Stimulated activated CD8-positive, alpha-beta memory T cell treated with anti-CD3 and anti-CD28 coated beads, Interleukin-12 subunit alpha, Interleukin-12 subunit beta, amount 100 ng/mL, for 4 hours (primary cell): Measurements from ENCODE around the gene DKK1.
"Not testable (repeated sequence)": the region's sequence is repeated elsewhere in the genome, so short reads cannot be mapped to it uniquely, and the experiment has no call there.

ENCODE experiments used
- DNase-seq: peaks from one replicate; pipeline ENCODE4 v3.0.0-alpha.2; 2020; ENCODE audit warnings: low read depth

DKK1 gene

DNA sequence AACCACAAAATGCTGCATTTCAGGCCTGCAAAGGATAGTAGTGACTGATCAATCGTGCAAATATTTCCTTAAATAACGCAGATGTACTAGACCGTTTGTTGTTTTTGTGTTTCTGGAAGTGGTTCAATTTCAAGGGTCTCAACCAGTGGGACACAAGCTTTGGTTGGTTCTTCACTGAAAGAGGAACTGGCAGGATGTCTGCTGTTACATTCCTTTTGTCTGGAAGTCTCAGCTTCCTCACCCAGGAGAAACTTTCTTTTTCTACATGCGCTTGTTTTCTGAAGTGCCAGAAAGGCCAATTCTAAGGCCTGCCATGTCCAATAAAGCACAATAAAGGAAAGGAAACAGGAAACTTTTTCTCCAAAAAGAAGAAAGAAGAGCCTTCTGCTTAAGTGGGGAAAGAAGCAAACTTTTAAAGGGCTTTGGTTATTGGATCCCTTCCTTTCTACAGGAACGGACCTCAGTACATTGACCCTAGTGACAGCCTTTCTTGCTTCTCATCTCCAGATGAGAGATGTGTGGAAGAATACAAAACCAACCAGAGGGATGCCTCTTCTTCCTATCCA, 4.1 kb downstream of the DKK1 start:
- no peak for DNase-seq

DNA sequence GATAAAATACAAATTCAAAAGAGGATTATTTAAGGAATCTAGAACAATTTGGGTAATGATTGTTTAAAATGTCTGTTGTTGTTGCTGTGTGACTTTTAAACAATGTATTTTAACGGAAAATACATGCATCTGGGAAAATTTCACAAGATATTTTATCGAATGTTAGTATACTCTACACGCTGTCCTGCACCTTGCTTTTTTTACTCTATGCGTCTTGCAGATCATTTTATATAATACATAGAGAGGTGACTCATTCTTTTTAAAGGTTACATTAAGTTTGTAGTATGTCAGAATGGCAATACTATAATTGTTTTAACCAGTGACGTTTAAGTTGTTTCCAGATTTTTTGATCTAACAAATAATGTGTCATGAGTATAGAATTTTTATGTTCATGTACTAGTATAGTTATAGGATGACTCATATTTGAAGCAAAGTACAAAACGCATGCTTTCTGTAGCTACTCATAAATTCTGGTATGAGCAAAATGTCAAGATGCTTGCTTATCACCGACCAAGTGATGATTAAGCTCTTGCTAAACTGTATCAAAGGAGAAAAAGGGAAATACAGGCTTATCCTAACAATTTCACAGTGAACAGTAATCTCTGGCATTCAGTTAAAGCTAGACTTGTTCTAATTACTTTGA, 4.9 kb downstream of the DKK1 start:
- no peak for DNase-seq

DNA sequence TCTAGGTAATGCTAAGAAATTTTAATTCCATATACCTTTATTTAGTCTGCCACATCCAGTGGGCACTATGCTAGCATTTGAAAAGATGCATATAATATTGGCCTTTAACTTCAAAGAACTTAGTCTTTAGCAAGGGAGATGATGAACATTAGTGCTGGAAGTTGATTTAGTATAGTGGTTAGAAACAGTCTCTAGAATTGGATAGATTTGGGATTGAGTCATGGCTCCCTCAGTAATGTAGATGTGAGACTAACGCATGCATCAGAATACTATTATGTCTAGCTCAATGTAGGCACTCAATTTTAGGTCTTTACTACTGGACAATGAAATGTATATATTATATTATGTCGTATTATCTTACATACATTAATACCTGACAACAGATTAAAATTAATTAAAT, 5.8 kb downstream of the DKK1 start:
- no peak for DNase-seq

DNA sequence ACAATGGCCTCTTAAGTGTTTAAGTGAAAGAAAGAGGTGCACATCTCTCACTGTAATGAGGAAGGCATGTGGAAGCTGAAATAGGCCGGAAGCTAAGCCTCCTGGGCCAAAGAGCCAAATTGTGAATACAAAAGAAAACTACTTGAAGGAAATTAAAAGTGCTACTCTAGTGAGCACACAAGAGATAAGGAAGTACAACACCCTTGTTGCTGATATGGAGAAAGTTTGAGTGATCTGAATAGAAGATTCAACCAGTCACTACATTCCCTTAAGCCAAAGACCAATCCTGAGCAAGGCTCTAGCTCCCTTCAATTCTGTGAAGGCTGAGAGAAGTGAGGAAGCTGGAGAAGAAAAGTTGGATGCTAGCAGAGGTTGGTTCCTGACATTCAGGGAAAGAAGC, 8.2 kb downstream of the DKK1 start:
- DNase-seq, result no peak

DNA sequence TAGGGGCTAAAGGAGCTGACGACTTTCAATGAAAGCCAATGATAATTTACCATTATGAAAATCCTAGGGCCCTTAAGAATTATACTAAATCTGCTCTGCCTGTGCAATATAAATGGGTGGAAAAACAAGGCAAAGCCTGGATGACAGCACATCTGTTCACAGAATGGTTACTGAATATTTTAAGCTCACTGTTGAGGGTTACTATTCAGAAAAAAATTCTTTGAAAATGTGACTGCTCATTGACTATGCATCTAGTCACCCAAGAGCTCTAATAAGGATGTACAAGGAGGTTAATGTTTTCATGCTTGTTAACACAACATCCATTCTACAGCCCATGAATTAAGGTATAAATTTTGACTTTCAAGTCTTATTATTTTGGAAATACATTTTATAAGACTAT, 8.9 kb downstream of the DKK1 start:
- no peak for DNase-seq

DNA sequence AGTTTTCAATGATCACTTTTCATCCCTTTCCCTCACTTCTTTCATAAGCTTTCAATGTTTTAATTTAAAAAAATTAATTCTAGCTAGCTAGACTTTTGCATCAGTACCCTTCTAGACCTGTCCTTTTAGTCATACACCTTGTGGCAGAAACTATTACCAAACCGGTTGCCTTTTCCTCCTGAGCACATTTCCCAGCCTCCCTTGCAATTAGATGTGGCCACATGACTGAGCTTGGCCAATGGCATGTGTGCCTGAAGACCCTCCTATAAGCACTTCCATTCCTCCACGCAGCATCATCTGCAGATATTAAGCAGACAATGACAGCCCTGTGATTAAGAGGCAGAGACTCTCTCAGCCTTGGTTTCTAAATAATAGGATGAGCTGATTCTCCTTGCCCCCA, 12.3 kb downstream of the DKK1 start:
- no peak for DNase-seq

DNA sequence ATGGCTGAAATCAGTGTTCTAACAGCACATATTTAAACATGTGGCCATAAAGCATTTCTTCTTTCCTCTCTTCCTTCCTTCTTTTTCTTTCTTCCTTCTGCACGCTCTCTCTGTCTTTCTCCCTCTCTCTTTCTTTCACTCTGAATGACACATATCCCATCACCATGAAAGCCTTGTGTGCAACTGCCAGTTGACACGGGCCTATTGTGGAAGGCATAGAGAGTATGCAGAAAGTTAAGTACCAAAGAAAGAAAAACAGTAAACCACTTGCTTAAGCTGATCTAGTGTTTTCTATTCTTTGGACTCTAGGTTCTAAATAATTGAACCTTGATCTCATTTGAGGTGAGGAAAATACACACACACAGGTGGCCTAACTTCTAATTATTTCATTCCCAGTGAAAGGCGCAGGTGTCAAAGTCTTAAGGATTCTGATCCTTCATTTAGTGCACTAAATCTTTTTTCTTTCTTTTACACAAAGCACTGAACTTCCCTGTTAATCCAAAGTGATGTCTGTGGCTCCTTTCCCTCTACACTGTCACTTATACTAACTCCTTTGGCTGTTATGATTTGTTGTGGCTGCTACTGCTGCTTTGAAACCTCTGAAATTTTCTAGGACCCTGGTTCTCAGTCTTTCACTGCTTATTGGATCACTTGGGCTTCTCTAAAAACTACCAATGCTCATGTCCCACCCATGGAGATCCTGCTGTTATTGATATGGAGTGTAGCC, 17.7 kb downstream of the DKK1 start:
- no peak for DNase-seq

DNA sequence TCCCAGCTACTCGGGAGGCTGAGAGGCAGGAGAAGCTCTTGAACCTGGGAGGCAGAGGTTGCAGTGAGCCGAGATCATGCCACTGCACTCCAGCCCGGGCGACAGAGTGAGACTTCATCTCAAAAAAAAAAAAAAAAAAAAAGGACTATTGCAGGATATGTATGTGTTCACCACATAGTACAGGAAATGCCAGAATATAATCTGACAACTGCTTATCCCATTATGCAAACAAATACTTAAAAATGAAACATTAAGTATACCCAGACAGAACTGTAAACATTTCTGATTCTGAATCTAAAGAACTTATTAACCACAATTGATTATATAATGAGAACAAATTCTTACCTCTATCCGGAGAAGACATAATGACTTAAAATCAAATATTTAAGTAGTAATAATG, 18.7 kb downstream of the DKK1 start:
- no peak for DNase-seq

DNA sequence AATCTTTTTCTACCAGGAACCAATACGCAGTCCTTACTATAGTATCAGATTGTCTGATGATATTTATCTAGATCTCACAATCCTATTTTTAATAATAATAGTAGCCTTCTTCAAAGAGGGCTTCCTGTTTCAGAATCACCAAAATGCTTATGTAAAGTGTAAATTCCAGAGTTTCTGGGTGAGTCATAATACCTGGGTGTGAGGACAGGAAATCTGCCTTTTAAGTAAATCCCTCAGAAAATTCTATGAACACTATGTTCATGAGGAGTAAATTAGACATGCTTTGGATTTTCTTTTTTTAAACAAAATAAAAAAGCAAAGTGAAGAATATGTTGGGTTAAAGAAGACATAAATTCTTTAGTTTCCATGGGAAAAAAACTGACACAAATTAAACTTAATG, 20.5 kb downstream of the DKK1 start:
- no peak for DNase-seq

DNA sequence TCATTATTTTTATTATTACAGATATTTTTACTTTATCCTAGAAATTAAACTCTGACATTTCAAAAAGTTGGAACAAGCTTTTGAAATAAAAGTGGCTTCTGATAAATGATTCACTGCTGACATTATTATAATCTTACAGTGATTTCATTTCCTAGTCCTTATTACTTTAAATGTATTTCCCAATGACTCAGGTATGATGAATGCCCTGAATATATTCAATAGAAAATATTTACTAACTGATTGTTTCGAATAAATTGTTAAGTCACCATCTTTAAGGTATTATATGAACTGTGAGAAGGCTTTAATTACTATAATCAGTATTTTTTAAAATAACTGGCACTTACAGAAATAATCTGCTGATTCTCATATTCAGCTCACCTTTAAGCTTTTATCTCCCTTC, 21.6 kb downstream of the DKK1 start:
- DNase-seq, result no peak

DNA sequence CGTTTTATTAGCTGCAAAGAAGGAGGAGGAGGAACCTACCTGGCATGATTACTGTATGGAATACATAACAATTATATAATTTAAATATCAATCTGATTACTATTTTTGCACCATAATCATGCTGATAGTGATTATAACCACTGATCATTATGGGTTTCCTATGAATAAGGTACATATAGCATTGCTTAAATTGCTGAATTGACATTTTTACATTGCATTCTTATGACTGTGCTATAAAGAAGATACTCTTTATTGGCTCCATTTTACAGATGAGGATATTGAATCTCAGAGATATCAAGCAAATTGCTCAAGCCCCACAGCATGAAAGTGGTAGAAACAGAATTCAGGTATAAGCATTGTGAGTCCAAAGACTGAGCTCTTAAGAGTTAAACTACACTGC, 23.1 kb downstream of the DKK1 start:
- DNase-seq, result no peak

DNA sequence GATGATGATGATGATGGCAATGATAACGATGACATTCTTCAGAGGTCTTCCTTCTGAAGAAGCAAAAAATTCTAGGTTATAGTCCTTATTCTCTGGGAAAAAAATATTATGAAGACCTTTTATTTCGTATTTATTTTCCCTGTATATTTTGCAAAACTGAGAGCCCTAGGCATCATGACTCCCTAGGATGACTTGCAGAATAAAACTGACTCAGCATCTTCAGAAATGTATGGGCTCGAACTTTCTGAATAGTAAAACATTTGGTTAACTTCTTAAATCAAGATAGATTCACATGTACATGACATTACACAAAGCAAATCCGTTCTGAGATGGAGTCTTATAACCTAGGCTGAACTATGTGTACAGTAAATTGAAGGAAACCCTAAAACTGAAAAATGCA, 29.4 kb downstream of the DKK1 start:
- DNase-seq, result no peak

DNA sequence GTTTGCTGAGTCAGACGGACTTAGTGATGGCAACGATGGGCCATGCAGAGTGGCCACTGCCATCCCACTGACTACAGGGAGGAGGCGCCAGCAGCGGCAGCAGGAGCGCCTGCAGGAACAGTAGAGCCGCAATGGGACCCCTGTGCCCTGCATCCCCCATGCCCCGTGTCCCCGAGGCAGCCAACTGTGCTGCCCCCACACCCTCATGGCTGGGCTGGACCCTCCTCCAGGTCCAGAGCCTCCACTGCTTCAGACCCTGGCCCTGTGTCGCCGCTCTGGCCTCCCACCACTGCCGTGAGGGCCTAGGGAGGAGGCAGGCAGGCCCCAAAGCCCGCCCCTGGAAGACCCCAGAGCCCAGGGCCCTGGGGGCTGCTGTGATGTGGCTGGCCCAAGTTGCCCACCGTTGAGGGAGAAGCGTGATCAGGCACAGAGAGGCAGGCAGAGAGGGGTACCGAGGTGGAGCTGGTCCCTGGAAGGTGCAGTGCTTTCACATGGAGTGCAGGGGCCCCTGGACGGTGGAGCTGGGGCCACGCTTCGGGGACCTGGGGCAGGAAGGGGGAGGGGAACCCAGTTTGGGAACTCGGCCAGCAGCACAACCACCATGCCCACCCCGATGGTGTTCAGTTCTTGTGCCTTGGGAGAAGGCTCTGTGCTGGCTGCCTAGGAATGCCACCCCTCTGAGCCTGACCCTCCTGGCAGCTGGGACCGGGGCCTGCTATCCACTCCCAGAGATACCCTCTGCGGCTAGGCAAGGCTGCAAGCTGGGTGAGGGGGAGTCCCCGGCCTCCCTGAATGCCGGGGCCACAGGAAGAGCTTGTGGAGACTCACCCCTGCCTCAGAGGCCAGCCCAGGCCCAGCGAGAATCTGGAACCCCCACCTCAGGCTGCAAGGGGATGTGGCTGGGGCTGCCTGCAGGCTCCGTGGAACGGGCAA, 32.6 kb downstream of the DKK1 start:
- no peak for DNase-seq

DNA sequence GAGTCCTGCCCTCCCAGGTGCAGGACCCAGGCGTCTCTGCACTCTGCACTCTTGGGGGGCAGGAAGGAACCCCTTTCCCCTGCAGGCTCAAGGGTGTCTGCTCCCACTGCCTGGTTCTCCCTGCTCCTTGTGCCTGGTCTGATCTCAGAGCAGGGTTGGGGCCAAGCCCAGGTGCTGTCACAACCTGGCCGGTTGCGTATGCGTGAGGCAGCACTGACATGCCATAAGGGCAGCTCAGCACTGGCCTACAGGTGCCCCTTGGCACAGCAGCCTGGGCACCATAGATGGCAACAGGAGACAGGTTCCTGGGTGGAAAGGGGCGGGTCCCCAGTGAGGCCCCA, 33.2 kb downstream of the DKK1 start:
- no peak for DNase-seq

DNA sequence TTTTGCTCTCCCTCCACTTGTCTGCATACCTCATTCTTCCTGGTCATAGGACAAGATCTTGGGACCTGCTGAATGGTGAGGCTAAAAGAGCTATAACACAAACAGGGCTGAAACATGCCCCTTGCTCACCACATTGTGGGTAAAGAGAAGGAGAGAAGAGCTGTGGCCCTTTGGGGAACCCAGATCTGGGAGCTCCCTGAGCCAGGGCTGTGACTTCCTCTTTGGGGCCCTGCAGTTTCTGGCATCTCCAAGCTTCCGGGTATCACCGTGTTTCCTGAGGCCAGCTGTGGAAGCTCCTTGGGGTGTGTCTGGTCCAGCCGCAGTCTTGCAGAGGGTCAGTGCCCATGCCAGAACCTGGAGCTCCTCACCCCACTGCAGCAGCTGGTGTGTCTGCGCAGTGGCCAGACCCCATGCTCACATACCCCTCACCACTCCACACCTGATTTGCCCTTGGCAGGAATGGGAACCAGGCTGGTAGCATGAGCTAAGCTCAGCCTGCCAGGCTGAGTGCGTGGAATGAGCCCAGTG, 34.0 kb downstream of the DKK1 start:
- no peak for DNase-seq

DNA sequence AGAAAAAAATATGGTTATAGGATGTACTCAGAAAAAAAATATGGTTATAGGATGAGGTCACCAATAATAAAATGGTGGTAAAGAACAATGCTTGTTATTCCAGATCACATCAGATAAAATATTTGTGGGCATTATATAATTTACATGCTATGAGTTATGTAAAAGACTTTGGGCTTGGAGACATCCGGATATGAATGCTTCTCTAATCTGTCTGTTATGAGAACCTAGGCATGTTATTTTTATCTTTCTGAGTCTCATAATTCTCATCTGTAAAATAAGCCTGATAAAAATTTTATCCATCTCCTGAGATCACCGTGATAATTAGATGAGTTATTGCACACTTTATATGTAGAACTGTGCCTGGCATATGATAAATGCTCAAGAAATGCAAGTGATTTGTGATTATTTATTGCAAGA, 37.8 kb downstream of the DKK1 start:
- no peak for DNase-seq

DNA sequence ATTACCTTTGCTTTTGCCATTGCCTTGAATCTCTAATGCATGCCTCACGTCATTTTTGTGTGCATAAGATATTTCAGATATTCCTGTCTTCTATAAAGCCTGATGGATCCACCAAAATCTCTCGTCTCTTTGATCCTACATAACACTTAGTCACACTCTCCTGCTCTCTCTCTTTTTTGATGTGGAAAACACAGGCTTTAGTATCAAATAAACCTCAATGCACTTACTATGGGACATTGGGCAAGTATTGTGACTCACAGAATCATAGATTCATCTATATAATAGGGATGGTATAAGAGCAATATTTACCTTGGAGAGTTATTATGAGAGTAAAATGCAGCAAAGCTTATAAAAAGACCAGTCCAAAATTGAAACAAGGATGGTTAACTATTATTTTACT, 39.1 kb downstream of the DKK1 start:
- no peak for DNase-seq

DNA sequence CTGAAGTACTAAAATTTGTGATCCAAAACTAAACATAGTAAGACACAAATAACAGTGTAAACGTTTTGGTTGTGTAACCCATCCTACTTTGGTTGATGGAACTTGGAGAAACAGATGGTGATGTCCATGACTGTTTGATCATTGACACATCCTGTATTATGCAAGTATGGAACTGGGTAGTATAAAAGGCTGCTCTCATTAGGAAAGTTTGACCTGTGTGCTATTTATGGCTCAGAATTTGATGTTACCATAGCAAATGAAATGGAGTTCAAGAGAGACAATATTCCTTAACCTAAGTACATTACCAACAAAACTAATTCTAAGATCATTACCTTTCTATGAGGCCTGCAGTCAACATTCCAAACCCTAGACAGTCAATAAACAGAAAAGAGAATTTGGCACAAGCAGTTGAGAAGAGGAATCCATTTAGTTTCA, 39.9 kb downstream of the DKK1 start:
- DNase-seq, result no peak

DNA sequence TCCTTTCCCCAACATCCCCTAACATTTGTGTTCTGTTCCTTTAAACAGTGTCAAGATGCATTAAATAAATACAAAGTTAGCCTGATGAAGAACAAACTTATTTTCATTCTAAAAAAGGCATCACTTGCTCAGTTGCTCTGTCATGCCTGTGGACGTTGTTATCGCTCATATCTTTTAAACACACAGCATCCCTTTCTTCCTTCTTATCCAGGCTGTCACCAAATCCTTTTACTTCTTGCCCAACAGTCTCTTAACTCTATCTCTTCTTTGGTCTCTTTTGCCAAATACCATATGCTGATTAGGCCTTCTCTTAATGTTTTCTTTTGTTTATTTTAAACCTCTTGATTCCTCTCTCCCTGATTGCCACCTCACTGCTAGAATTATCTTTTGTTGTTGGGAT, 43.9 kb downstream of the DKK1 start:
- DNase-seq, result no peak

DNA sequence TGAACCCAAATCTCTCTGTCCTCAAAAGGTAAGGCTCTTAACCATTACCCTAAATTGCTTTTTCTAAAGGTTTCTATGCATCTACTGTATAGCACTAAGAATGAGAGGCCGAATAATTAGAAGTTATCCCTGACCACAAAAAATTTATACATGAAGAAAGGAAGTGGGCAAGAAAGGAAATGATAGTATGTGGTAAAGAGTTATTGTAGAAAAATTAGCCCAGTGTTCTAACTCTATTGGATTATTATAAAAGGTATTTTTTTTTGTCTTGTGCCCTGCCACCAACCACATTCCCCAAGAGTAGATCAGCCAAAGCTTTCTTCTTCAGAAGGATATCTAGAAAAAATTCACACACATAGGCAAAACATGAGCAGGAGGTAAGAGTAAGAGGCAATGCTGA, 45.4 kb downstream of the DKK1 start:
- no peak for DNase-seq

DNA sequence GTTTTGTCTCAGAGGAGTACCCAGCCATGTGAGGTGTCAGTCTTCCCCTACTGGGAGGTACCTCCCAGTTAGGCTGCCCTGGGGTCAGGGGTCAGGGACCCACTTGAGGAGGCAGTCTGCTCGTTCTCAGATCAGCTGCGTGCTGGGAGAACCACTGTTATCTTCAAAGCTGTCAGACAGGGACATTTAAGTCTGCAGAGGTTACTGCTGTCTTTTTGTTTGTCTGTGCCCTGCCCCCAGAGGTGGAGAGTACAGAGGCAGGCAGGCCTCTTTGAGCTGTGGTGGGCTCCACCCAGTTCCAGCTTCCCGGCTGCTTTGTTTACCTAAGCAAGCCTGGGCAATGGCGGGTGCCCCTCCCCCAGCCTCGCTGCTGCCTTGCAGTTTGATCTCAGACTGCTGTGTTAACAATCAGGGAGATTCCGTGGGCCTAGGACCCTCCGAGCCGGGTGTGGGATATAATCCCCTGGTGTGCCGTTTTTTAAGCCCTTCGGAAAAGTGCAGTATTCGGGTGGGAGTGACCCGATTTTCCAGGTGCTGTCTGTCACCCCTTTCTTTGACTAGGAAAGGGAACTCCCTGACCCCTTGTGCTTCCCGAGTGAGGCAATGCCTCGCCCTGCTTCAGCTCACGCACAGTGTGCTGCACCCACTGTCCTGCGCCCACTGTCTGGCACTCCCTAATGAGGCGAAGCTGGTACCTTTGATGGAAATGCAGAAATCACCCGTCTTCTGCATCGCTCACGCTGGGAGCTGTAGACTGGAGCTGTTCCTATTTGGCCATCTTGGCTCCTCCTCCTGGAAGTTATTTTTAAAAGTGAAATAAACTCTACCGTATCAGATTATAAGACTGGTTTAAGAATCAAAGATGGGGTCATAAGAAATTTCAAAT, 51.7 kb downstream of the DKK1 start:
- not testable (repeated sequence) for DNase-seq
